ENCODE measurements around the gene SIPA1L2. TPM values are rescaled to one million over a fixed set of nuclear protein-coding genes. Genes with fewer than 3 reads are reported as not detected.

Gene SIPA1L2, protein sequence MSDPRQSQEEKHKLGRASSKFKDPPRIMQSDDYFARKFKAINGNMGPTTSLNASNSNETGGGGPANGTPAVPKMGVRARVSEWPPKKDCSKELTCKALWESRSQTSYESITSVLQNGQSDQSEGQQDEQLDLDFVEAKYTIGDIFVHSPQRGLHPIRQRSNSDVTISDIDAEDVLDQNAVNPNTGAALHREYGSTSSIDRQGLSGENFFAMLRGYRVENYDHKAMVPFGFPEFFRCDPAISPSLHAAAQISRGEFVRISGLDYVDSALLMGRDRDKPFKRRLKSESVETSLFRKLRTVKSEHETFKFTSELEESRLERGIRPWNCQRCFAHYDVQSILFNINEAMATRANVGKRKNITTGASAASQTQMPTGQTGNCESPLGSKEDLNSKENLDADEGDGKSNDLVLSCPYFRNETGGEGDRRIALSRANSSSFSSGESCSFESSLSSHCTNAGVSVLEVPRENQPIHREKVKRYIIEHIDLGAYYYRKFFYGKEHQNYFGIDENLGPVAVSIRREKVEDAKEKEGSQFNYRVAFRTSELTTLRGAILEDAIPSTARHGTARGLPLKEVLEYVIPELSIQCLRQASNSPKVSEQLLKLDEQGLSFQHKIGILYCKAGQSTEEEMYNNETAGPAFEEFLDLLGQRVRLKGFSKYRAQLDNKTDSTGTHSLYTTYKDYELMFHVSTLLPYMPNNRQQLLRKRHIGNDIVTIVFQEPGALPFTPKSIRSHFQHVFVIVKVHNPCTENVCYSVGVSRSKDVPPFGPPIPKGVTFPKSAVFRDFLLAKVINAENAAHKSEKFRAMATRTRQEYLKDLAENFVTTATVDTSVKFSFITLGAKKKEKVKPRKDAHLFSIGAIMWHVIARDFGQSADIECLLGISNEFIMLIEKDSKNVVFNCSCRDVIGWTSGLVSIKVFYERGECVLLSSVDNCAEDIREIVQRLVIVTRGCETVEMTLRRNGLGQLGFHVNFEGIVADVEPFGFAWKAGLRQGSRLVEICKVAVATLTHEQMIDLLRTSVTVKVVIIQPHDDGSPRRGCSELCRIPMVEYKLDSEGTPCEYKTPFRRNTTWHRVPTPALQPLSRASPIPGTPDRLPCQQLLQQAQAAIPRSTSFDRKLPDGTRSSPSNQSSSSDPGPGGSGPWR (N-terminal part only)
- total RNA-seq: 1.3 and 2.2 TPM in 2 replicates

DNA sequence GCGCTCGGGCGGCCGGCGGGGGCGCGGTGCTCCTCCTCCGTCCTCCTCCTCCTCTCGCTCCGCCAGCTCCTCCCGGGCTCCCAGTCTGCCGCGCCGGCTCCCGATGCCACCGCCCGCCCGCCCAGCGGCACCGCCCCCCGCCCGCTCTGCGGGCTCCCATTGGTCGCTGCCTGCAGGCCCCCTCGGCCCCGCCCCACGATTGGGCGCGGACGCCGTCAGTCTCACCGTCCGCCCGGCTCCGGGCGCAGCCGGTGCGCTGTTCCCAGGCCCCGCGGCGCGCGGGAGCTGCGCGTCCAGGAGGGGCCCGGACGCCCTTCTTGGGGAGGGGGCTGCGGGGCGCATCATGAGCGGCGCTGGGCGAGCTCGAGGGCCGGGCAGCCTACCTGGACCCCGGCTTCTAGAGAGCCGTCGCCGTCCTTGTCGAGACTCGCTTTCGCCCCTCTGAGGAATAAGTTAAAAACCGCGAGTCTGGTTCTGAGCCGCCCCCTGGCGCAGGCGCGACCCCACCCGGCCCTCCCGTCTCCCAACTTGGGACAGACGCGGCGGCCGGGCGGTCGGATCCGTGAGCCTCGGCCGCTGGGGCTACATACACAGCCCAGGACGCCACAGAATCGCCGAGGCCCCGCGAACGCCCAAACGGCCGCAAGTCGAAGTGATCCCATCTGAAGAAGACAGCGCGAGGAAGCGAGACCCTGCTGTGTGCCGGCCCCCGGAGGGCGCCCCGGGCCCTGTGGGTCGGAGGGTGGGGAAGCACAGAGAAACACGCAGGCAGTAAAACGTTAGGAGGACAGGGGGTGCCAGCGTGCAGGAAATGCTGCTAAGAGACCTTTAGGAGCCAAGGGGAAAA lies at the start of gene SIPA1L2:
Gene SIPA1L2 (minus strand): TSS at position 87 of the 847 bp plus-strand sequence. CDS start 114,794 bp downstream, outside the sequence.

Other genes starting within 250 kb of the SIPA1L2 start
- 1.5 and 1.7 TPM in 2 replicates for gene MAP10, start 175.3 kb upstream of the SIPA1L2 start, total RNA-seq